ENCODE measurements around the gene ZNF891.
A peak's percentile ranks its signal among the peaks of the same experiment; 100 is the strongest.

ZNF891 gene

DNA sequence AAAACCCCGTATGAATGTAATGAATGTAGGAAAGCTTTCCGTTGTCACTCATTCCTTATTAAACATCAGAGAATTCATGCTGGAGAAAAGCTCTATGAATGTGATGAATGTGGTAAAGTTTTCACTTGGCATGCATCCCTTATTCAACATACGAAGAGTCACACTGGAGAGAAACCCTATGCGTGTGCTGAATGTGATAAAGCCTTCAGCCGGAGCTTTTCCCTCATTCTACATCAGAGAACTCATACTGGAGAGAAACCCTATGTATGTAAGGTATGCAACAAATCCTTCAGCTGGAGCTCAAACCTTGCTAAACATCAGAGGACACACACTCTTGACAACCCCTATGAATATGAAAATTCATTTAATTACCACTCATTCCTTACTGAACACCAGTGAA is 23.8 kb downstream of the ZNF891 start:
- ChIA-PET CTCF (no interaction called here), POLR2A (no interaction called here)
- Histone ChIP-seq H3K27ac (ENCODE audit: extremely low read depth, low read depth, low read length) (no peak overlapping the region), H3K4me1 (ENCODE audit: control insufficient read depth, insufficient read depth, low read length) (no peaks in the 10 kb centered on the region), H3K4me3 (ENCODE audit: low read depth, low read length) (no peak overlapping the region), H3K9me3 (ENCODE audit: control insufficient read depth, insufficient read depth, low read depth, low read length) (peaks cover 3% of the 10 kb centered on the region), H3K36me3 (ENCODE audit: control insufficient read depth in 2 of 2, insufficient read depth in 1 of 2, low read length in 2 of 2) (peaks cover 12 to 51% of the 10 kb centered on the region in 2 experiments)
- no peak for TF ChIP-seq PRDM4 (tag by site-specific recombination; IDR thresholded peaks at IDR 0.05)
- TF ChIP-seq ZNF274 (IDR thresholded peaks at IDR 0.05; ENCODE audit: low read length): peak; percentile 93
- TF ChIP-seq ZNF274 (tag by site-specific recombination; IDR thresholded peaks at IDR 0.05; ENCODE audit: borderline replicate concordance): peak; percentile 98
- TF ChIP-seq TRIM28 (IDR thresholded peaks at IDR 0.05; ENCODE audit: borderline replicate concordance, low read length): peak; percentile 88; the same call in 1 of the 2 replicates
- TF ChIP-seq SETDB1 (IDR thresholded peaks at IDR 0.05; ENCODE audit: insufficient read length, low read length): peak; percentile 99
- TF ChIP-seq, protein P1, sequence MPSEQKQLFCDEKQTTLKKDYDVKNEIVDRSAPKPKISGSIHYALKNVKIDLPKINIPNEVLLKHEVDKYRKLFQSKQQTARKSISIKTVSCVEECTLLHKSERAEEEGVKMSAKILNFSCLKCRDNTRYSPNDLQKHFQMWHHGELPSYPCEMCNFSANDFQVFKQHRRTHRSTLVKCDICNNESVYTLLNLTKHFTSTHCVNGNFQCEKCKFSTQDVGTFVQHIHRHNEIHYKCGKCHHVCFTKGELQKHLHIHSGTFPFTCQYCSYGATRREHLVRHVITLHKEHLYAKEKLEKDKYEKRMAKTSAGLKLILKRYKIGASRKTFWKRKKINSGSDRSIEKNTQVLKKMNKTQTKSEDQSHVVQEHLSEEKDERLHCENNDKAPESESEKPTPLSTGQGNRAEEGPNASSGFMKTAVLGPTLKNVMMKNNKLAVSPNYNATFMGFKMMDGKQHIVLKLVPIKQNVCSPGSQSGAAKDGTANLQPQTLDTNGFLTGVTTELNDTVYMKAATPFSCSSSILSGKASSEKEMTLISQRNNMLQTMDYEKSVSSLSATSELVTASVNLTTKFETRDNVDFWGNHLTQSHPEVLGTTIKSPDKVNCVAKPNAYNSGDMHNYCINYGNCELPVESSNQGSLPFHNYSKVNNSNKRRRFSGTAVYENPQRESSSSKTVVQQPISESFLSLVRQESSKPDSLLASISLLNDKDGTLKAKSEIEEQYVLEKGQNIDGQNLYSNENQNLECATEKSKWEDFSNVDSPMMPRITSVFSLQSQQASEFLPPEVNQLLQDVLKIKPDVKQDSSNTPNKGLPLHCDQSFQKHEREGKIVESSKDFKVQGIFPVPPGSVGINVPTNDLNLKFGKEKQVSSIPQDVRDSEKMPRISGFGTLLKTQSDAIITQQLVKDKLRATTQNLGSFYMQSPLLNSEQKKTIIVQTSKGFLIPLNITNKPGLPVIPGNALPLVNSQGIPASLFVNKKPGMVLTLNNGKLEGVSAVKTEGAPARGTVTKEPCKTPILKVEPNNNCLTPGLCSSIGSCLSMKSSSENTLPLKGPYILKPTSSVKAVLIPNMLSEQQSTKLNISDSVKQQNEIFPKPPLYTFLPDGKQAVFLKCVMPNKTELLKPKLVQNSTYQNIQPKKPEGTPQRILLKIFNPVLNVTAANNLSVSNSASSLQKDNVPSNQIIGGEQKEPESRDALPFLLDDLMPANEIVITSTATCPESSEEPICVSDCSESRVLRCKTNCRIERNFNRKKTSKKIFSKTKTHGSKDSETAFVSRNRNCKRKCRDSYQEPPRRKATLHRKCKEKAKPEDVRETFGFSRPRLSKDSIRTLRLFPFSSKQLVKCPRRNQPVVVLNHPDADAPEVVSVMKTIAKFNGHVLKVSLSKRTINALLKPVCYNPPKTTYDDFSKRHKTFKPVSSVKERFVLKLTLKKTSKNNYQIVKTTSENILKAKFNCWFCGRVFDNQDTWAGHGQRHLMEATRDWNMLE (tag by site-specific recombination; conservative IDR thresholded peaks at IDR 0.05; ENCODE audit: low read depth): peak; percentile 31; the same call in 1 of the 2 replicates
- TF ChIP-seq ZNF248 (tag by site-specific recombination; IDR thresholded peaks at IDR 0.05): no peak
- no peak for TF ChIP-seq ZNF777 (tag by site-specific recombination; IDR thresholded peaks at IDR 0.05; ENCODE audit: borderline replicate concordance)

DNA sequence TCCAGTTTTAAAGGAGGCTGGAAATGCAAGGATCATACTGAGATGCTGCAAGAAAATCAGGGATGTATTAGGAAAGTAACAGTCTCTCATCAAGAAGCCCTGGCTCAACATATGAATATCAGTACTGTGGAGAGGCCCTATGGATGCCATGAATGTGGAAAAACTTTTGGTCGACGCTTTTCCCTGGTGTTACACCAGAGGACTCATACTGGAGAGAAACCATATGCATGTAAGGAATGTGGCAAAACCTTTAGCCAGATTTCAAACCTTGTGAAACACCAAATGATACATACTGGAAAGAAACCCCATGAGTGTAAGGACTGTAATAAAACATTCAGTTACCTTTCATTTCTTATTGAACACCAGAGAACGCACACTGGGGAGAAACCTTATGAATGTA is 24.5 kb downstream of the ZNF891 start:
- ChIA-PET POLR2A (no interaction called here), CTCF (no interaction called here)
- H3K27ac ChIP-seq (ENCODE audit: extremely low read depth, low read depth, low read length): no peak overlapping the region
- no peaks in the 10 kb centered on the region for H3K4me1 ChIP-seq (ENCODE audit: control insufficient read depth, insufficient read depth, low read length)
- TF ChIP-seq ZNF302 (tag by site-specific recombination; IDR thresholded peaks at IDR 0.05; ENCODE audit: low read depth): no peak
- peak; percentile 80; the same call in 1 of the 2 replicates for TF ChIP-seq ZNF274 (IDR thresholded peaks at IDR 0.05; ENCODE audit: low read length)
- peak; percentile 95 for TF ChIP-seq ZNF274 (tag by site-specific recombination; IDR thresholded peaks at IDR 0.05; ENCODE audit: borderline replicate concordance)
- TF ChIP-seq OSR2 (tag by site-specific recombination; IDR thresholded peaks at IDR 0.05): no peak
- TF ChIP-seq ZNF426 (tag by site-specific recombination; IDR thresholded peaks at IDR 0.05): no peak
- TF ChIP-seq ZNF629 (tag by site-specific recombination; IDR thresholded peaks at IDR 0.05): no peak
- H3K36me3 ChIP-seq (ENCODE audit: control insufficient read depth in 2 of 2, insufficient read depth in 1 of 2, low read length in 2 of 2): peaks cover 12 to 57% of the 10 kb centered on the region in 2 experiments
- no peak overlapping the region for H3K4me3 ChIP-seq (ENCODE audit: low read depth, low read length)
- H3K9me3 ChIP-seq (ENCODE audit: control insufficient read depth, insufficient read depth, low read depth, low read length): peaks cover 3% of the 10 kb centered on the region

- no peak overlapping the region for H3K4me3 ChIP-seq (ENCODE audit: low read depth, low read length)
- H3K27ac ChIP-seq (ENCODE audit: extremely low read depth, low read depth, low read length): no peak overlapping the region
- ChIA-PET POLR2A (interaction anchor here (0.6 kb wide), 1 partner anchor 46 kb away, joined by 3 read pairs; the partner anchor contains the start of gene ZNF84), CTCF (no interaction called here)
- peaks cover 53 to 67% of the 10 kb centered on the region in 2 experiments for H3K36me3 ChIP-seq (ENCODE audit: control insufficient read depth in 2 of 2, insufficient read depth in 1 of 2, low read length in 2 of 2)
- H3K9me3 ChIP-seq (ENCODE audit: control insufficient read depth, insufficient read depth, low read depth, low read length): peaks cover 5% of the 10 kb centered on the region
- H3K4me1 ChIP-seq (ENCODE audit: control insufficient read depth, insufficient read depth, low read length): no peaks in the 10 kb centered on the region
- TF ChIP-seq OVOL3 (tag by site-specific recombination; IDR thresholded peaks at IDR 0.05) (no peak), ZNF19 (tag by site-specific recombination; IDR thresholded peaks at IDR 0.05; ENCODE audit: low read depth) (no peak), ZNF623 (tag by site-specific recombination; IDR thresholded peaks at IDR 0.05) (no peak), GLIS2 (tag by site-specific recombination; IDR thresholded peaks at IDR 0.05) (no peak), ZNF221 (tag by site-specific recombination; IDR thresholded peaks at IDR 0.05; ENCODE audit: borderline replicate concordance) (no peak), KLF1 (tag by site-specific recombination; IDR thresholded peaks at IDR 0.05) (no peak), ZBTB48 (tag by site-specific recombination; IDR thresholded peaks at IDR 0.05) (no peak), ZNF843 (tag by site-specific recombination; IDR thresholded peaks at IDR 0.05) (no peak)
These were observed 46.7 kb downstream of the ZNF891 start for GRCh38 chr12:133083345-133083744.

Data from HEK293 (cell line).